HG03159 (cell line): ENCODE data around the gene SNX32.

ENCODE experiments used
- ATAC-seq: cut with Tn5 transposase; IDR thresholded peaks from one replicate; pipeline ENCODE4 v1.9.1; 2021; ENCODE audit warnings: mild to moderate bottlenecking, moderate library complexity; ENCODE audit not compliant: unreplicated experiment

Gene SNX32

GRCh38 chr11:65833297-65834030 lies at the start of gene SNX32:
SNX32 (plus strand) TSS chr11:65833963; CDS start chr11:65834066, 103 bp downstream.
- peak; percentile 97 for ATAC-seq

- ATAC-seq, result no peak
Observed at GRCh38 chr11:65785319-65786007, 48.3 kb upstream of the SNX32 start.

GRCh38 chr11:65786008-65786785 lies 47.6 kb upstream of the SNX32 start:
- no peak for ATAC-seq

GRCh38 chr11:65786786-65787636 lies 46.8 kb upstream of the SNX32 start, which contains the start of gene OVOL1:
OVOL1 (plus strand) TSS chr11:65787063; CDS start chr11:65787374, 311 bp downstream.
- ATAC-seq, result no peak

- ATAC-seq, result no peak
Observed at GRCh38 chr11:65787649-65788622, 45.8 kb upstream of the SNX32 start.

- ATAC-seq, result no peak
Observed at GRCh38 chr11:65788821-65789220, 44.9 kb upstream of the SNX32 start.

- ATAC-seq, result no peak
Observed at GRCh38 chr11:65789230-65790103, 44.3 kb upstream of the SNX32 start.

GRCh38 chr11:65790104-65790901 lies 43.5 kb upstream of the SNX32 start:
- no peak for ATAC-seq

GRCh38 chr11:65790902-65791650 lies 42.7 kb upstream of the SNX32 start:
- no peak for ATAC-seq

GRCh38 chr11:65791719-65792213 lies 42.0 kb upstream of the SNX32 start:
- ATAC-seq, result no peak

GRCh38 chr11:65792456-65792855 lies 41.3 kb upstream of the SNX32 start:
- ATAC-seq, result no peak

GRCh38 chr11:65793144-65793581 lies 40.6 kb upstream of the SNX32 start:
- no peak for ATAC-seq

GRCh38 chr11:65793625-65794400 lies 40.0 kb upstream of the SNX32 start:
- ATAC-seq, result no peak

GRCh38 chr11:65794570-65795510 lies 38.9 kb upstream of the SNX32 start:
- ATAC-seq, result no peak
